IMR-90 (cell line): ENCODE results near the gene RAP1A. TPM values are rescaled to one million over a fixed set of nuclear protein-coding genes. Genes with fewer than 3 reads are reported as not detected.

Experiments
- ATAC-seq: fragments of 200-7000 bp; cut with Tn5 transposase; 2 replicates; pipeline ENCODE4 v1.9.1; 2020; ENCODE audit warnings: low read depth, mild to moderate bottlenecking, moderate library complexity
- BruUV-seq: library from RNA; stranded (reverse); fragments of 400-500 nt; replicated peaks from 2 replicates; lab custom pipeline; 2021; lab: Mats Ljungman, UMichigan
- CTCF ChIA-PET: fragments of 300-600 bp; formaldehyde crosslinking; extraction: SDS; loops from one replicate; lab custom pipeline; 2021; ENCODE audit warnings: antibody characterized with exemption; lab: Yijun Ruan, JAX
- POLR2A ChIA-PET: fragments of 300-600 bp; sonication (Branson Sonifier 250); formaldehyde crosslinking; loops from one replicate; lab custom pipeline; 2022; ENCODE audit warnings: antibody characterized with exemption; ENCODE audit not compliant: unreplicated experiment; lab: Charles Lee
- DNase-seq: peaks from one replicate; pipeline ENCODE4 v3.0.0; 2013
- H2AFZ ChIP-seq: replicated peaks from 2 replicates; pipeline ENCODE3; 2013; ENCODE audit warnings: low read length, mild to moderate bottlenecking; ENCODE audit not compliant: poor library complexity
- H2AK5ac ChIP-seq: 2 replicates; pipeline ENCODE4 v1.6.1; 2013; ENCODE audit warnings: low read depth, low read length, inconsistent platforms
- H2AK9ac ChIP-seq: replicated peaks from 2 replicates; pipeline ENCODE3; 2013; ENCODE audit warnings: mild to moderate bottlenecking, low read depth, low read length, moderate library complexity; ENCODE audit not compliant: poor library complexity
- H2BK120ac ChIP-seq: 2 replicates; pipeline ENCODE4 v1.6.1; 2013; ENCODE audit warnings: low read depth, low read length, inconsistent platforms
- H2BK15ac ChIP-seq: 3 replicates; pipeline ENCODE4 v1.6.1; 2013; ENCODE audit warnings: low read depth, low read length, inconsistent platforms
- H2BK20ac ChIP-seq: 2 replicates; pipeline ENCODE4 v1.6.1; 2013; ENCODE audit warnings: low read depth, mild to moderate bottlenecking, inconsistent platforms, low read length, moderate library complexity
- H2BK5ac ChIP-seq: 2 replicates; pipeline ENCODE4 v1.6.1; 2013; ENCODE audit warnings: mild to moderate bottlenecking, low read depth, low read length, inconsistent platforms; ENCODE audit not compliant: poor library complexity, severe bottlenecking
- H3K14ac ChIP-seq: replicated peaks from 2 replicates; pipeline ENCODE4 v1.6.1; 2013; ENCODE audit warnings: low read depth, low read length, inconsistent platforms
- H3K18ac ChIP-seq: 2 replicates; pipeline ENCODE4 v1.6.1; 2013; ENCODE audit warnings: low read depth, low read length, control low read depth
- H3K23ac ChIP-seq: 2 replicates; pipeline ENCODE4 v1.6.1; 2013; ENCODE audit warnings: low read depth, low read length, inconsistent platforms
- H3K27ac ChIP-seq: 2 replicates; pipeline ENCODE4 v1.5.1; 2013; ENCODE audit warnings: mild to moderate bottlenecking, control low read depth, low read length; ENCODE audit not compliant: insufficient read depth
- H3K27me3 ChIP-seq: 2 replicates; pipeline ENCODE4 v1.6.1; 2013; ENCODE audit warnings: low read length; ENCODE audit not compliant: control insufficient read depth, insufficient read depth
- H3K36me3 ChIP-seq: 2 replicates; pipeline ENCODE4 v1.6.1; 2013; ENCODE audit warnings: low read length, mixed read lengths; ENCODE audit not compliant: control insufficient read depth, insufficient read depth
- H3K4ac ChIP-seq: 2 replicates; pipeline ENCODE4 v1.6.1; 2013; ENCODE audit warnings: low read depth, low read length, inconsistent platforms
- H3K4me1 ChIP-seq: 2 replicates; pipeline ENCODE4 v1.6.1; 2013; ENCODE audit warnings: low read length, mixed read lengths; ENCODE audit not compliant: control insufficient read depth, insufficient read depth
- H3K4me2 ChIP-seq: 2 replicates; pipeline ENCODE4 v1.6.1; 2013; ENCODE audit warnings: low read depth, mild to moderate bottlenecking, control low read depth, low read length, moderate library complexity
- H3K4me3 ChIP-seq: 2 replicates; pipeline ENCODE4 v1.5.1; 2013; ENCODE audit warnings: low read depth, mild to moderate bottlenecking, control low read depth, low read length, moderate library complexity; ENCODE audit not compliant: insufficient read depth
- H3K56ac ChIP-seq: 2 replicates; pipeline ENCODE4 v1.6.1; 2013; ENCODE audit warnings: low read length, inconsistent platforms; ENCODE audit not compliant: insufficient read depth; ENCODE audit errors: extremely low read depth
- H3K79me1 ChIP-seq, 2 experiments: 2 replicates each; pipeline ENCODE4 v1.6.1; 2013; ENCODE audit warnings: low read length in 2 of 2, inconsistent platforms in 1 of 2, low read depth in 1 of 2
- H3K9ac ChIP-seq: 2 replicates; pipeline ENCODE4 v1.6.1; 2013; ENCODE audit warnings: low read depth, low read length, control low read depth
- H3K9me1 ChIP-seq: 2 replicates; pipeline ENCODE4 v1.6.1; 2013; ENCODE audit warnings: low read length, inconsistent platforms; ENCODE audit not compliant: insufficient read depth
- H3K9me3 ChIP-seq: 2 replicates; pipeline ENCODE4 v1.6.1; 2013; ENCODE audit warnings: low read length; ENCODE audit not compliant: control insufficient read depth, insufficient read depth
- H4K20me1 ChIP-seq: 2 replicates; pipeline ENCODE4 v1.6.1; 2013; ENCODE audit warnings: low read length, inconsistent platforms; ENCODE audit not compliant: insufficient read depth
- H4K5ac ChIP-seq: 2 replicates; pipeline ENCODE4 v1.6.1; 2013; ENCODE audit warnings: mild to moderate bottlenecking, low read depth, low read length, control low read depth
- H4K8ac ChIP-seq, 2 experiments: 2 replicates each; pipeline ENCODE4 v1.6.1; 2013; ENCODE audit warnings: low read depth in 2 of 2, low read length in 2 of 2, control low read depth in 1 of 2, inconsistent platforms in 1 of 2
- H4K91ac ChIP-seq: 2 replicates; pipeline ENCODE4 v1.6.1; 2013; ENCODE audit warnings: low read depth, low read length, inconsistent platforms; ENCODE audit not compliant: insufficient read depth
- BHLHE40 ChIP-seq: fragments of 150-350 bp; IDR thresholded peaks from 2 replicates; pipeline ENCODE4 v1.6.1; 2016; ENCODE audit warnings: mild to moderate bottlenecking, low read depth, low read length
- CHD1 ChIP-seq: IDR thresholded peaks from 2 replicates; pipeline ENCODE4 v1.6.1; 2012; ENCODE audit warnings: low read depth, low read length, improper control_type of control experiment
- FOS ChIP-seq: fragments of 150-350 bp; IDR thresholded peaks from 2 replicates; pipeline ENCODE4 v1.6.1; 2016; ENCODE audit warnings: low read depth, low read length
- MAFK ChIP-seq: IDR thresholded peaks from 2 replicates; pipeline ENCODE4 v1.6.1; 2012; ENCODE audit warnings: low read depth, low read length, improper control_type of control experiment
- MAZ ChIP-seq: IDR thresholded peaks from 2 replicates; pipeline ENCODE4 v1.6.1; 2012; ENCODE audit warnings: low read depth, mild to moderate bottlenecking, low read length, improper control_type of control experiment, moderate library complexity, borderline replicate concordance
- MXI1 ChIP-seq: IDR thresholded peaks from 2 replicates; pipeline ENCODE4 v1.6.1; 2012; ENCODE audit warnings: low read depth, mild to moderate bottlenecking, low read length, moderate library complexity, borderline replicate concordance
- NFE2L2 ChIP-seq: fragments of 150-350 bp; IDR thresholded peaks from 2 replicates; pipeline ENCODE4 v1.6.1; 2016; ENCODE audit warnings: low read depth, mild to moderate bottlenecking, low read length
- POLR2A ChIP-seq: IDR thresholded peaks from 2 replicates; pipeline ENCODE4 v1.6.1; 2012; ENCODE audit warnings: mild to moderate bottlenecking, low read depth, low read length
- RAD21 ChIP-seq: IDR thresholded peaks from 2 replicates; pipeline ENCODE4 v1.6.1; 2012; ENCODE audit warnings: low read length, improper control_type of control experiment
- RCOR1 ChIP-seq: IDR thresholded peaks from 2 replicates; pipeline ENCODE4 v1.6.1; 2012; ENCODE audit warnings: mild to moderate bottlenecking, low read length, improper control_type of control experiment; ENCODE audit not compliant: insufficient replicate concordance
- RFX5 ChIP-seq: IDR thresholded peaks from 2 replicates; pipeline ENCODE4 v1.8.0; 2012; ENCODE audit warnings: low read depth, mild to moderate bottlenecking, low read length, moderate library complexity
- SMC3 ChIP-seq: fragments of 150-350 bp; IDR thresholded peaks from 2 replicates; pipeline ENCODE4 v1.6.1; 2016; ENCODE audit warnings: low read depth, mild to moderate bottlenecking, antibody characterized with exemption, low read length, moderate library complexity
- USF2 ChIP-seq: fragments of 150-350 bp; IDR thresholded peaks from 2 replicates; pipeline ENCODE4 v1.6.1; 2017; ENCODE audit warnings: mild to moderate bottlenecking, antibody characterized with exemption, low read length, low read depth
- WGBS, 2 experiments: methylation state at CpG; one replicate each; pipeline versions ENCODE4 v1.1.5 to v1.1.7; 2013; ENCODE audit warnings: missing lambda C conversion rate in 2 of 2; ENCODE audit not compliant: insufficient read length in 1 of 2; ENCODE audit errors: extremely low coverage in 2 of 2; 5-methylcytosine and 5-hydroxymethylcytosine counted together
- dilution Hi-C: fragments of 300-500 bp; cut with HindIII; formaldehyde crosslinking; loops from one replicate; pipeline ENCODE4 v1.14.3; 2018; ENCODE audit warnings: low sequenced_read_pairs; ENCODE audit not compliant: unreplicated experiment
- in situ Hi-C: fragments of 300-500 bp; cut with MboI; formaldehyde crosslinking; loops from 3 replicates; pipeline ENCODE4 v1.14.3; 2019; ENCODE audit warnings: low sequenced_read_pairs, inconsistent platforms, mixed read lengths
- intact Hi-C: fragments of 100-400 bp; cut with micrococcal nuclease; formaldehyde crosslinking; loops from 2 replicates; pipeline ENCODE4 v1.10.0; 2022
- polyA plus RNA-seq, 3 experiments: library from polyadenylated mRNA; depleted of rRNA; stranded (reverse); fragments of >200 nt; gene quantifications; 2 replicates each; pipeline ENCODE4 v1.2.3, GENCODE V29; 2012; ENCODE audit warnings: low replicate concordance in 1 of 3
- total RNA-seq: library from RNA; depleted of rRNA; stranded (reverse); fragments of >200 nt; gene quantifications from 2 replicates; pipeline ENCODE4 v1.2.3, GENCODE V29; 2012
- TF ChIP-seq, protein P1 (sequence below): fragments of 150-350 bp; IDR thresholded peaks from 2 replicates; pipeline ENCODE4 v1.6.1; 2016; ENCODE audit warnings: low read depth, mild to moderate bottlenecking, low read length, moderate library complexity, borderline replicate concordance
- TF ChIP-seq, protein P2 (sequence below): conservative IDR thresholded peaks from 2 replicates; pipeline ENCODE4 v1.5.1; 2012; ENCODE audit warnings: mild to moderate bottlenecking, low read depth, low read length, improper control_type of control experiment

Gene RAP1A
- total and polyA plus RNA-seq, 2 of the 4 experiments (the other 2 are of a cell fraction) = 18.1 to 43.6 TPM

DNA sequence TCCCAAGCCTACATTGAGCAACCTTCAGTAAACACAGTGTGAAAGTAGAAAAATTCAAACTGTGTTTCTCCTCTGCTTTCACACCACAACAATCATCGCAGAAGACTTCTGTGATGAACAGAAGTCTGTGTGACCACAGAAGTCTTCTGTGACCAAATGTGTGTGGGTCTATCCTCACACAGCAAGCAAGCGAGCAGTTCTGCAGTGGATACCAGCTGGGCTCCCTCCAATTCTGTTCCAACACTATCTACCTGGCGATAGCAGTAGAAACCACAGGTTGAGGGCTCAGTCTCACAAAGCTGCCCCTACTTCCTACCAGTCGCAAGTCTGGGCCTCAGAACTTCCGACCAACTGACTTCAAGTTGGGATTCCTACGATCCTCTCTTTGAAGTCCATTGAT, 21.0 kb upstream of the RAP1A start:
- Histone ChIP-seq H3K4me1 (peaks cover 13% of the 10 kb centered on the region), H3K9ac (no peak overlapping the region), H2BK20ac (0 out of 2 replicates have a peak overlapping the region, but pooled peaks have one; percentile 41), H3K27ac (no peak overlapping the region), H4K91ac (no peak overlapping the region), H3K27me3 (no peaks in the 10 kb centered on the region), H3K9me1 (no peaks in the 10 kb centered on the region), H3K79me1 (no peaks in the 10 kb centered on the region), H3K23ac (no peak overlapping the region), H3K9me3 (no peaks in the 10 kb centered on the region), H3K4me3 (no peak overlapping the region), H4K8ac (no peak overlapping the region), H3K56ac (no peak overlapping the region), H4K5ac (no peak overlapping the region), H2BK15ac (no peak overlapping the region), H3K4me2 (no peak overlapping the region), H2AFZ (no peak overlapping the region), H2BK5ac (no peak overlapping the region), H3K36me3 (no peaks in the 10 kb centered on the region), H3K18ac (0 out of 2 replicates have a peak overlapping the region, but pooled peaks have one; percentile 2), H3K4ac (no peak overlapping the region), H4K20me1 (no peaks in the 10 kb centered on the region), H2AK9ac (no peak overlapping the region), H3K14ac (no peak overlapping the region), H2BK120ac (no peak overlapping the region), H2AK5ac (peak overlapping the region; percentile 28; the same call in 1 of the 2 replicates)
- DNase-seq (no peak), ATAC-seq (no peak)
- no peak for TF ChIP-seq RAD21
- no peak for TF ChIP-seq POLR2A
- TF ChIP-seq NFE2L2 = no peak
- TF ChIP-seq, protein P1, sequence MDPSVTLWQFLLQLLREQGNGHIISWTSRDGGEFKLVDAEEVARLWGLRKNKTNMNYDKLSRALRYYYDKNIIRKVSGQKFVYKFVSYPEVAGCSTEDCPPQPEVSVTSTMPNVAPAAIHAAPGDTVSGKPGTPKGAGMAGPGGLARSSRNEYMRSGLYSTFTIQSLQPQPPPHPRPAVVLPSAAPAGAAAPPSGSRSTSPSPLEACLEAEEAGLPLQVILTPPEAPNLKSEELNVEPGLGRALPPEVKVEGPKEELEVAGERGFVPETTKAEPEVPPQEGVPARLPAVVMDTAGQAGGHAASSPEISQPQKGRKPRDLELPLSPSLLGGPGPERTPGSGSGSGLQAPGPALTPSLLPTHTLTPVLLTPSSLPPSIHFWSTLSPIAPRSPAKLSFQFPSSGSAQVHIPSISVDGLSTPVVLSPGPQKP = no peak
- TF ChIP-seq, protein P2, sequence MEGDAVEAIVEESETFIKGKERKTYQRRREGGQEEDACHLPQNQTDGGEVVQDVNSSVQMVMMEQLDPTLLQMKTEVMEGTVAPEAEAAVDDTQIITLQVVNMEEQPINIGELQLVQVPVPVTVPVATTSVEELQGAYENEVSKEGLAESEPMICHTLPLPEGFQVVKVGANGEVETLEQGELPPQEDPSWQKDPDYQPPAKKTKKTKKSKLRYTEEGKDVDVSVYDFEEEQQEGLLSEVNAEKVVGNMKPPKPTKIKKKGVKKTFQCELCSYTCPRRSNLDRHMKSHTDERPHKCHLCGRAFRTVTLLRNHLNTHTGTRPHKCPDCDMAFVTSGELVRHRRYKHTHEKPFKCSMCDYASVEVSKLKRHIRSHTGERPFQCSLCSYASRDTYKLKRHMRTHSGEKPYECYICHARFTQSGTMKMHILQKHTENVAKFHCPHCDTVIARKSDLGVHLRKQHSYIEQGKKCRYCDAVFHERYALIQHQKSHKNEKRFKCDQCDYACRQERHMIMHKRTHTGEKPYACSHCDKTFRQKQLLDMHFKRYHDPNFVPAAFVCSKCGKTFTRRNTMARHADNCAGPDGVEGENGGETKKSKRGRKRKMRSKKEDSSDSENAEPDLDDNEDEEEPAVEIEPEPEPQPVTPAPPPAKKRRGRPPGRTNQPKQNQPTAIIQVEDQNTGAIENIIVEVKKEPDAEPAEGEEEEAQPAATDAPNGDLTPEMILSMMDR = no peak
- TF ChIP-seq MAFK = no peak
- TF ChIP-seq MXI1 = no peak
- TF ChIP-seq SMC3 = no peak
- no peak for TF ChIP-seq RFX5
- no peak for TF ChIP-seq FOS
- TF ChIP-seq RCOR1 = no peak
- no peak for TF ChIP-seq BHLHE40
- TF ChIP-seq CHD1 = no peak
- TF ChIP-seq USF2 = no peak
- no peak for TF ChIP-seq MAZ
- no CpG with 5 or more reads among the region's 6 CpGs for WGBS, 2 experiments
- in situ Hi-C loops = no loop called here
- dilution Hi-C loops = no loop called here
- ChIA-PET POLR2A (no interaction called here), CTCF (interaction anchor here (0.9 kb wide), 1 partner anchor 61 kb away, joined by 3 read pairs; no protein-coding TSS in a partner anchor)
- intact Hi-C loops = no loop called here
- BruUV-seq = no TSS peak
